Epithelial cell of prostate (primary cell): ENCODE measurements around the gene CELA3B.
"Not testable (repeated sequence)": the region's sequence is repeated elsewhere in the genome, so short reads cannot be mapped to it uniquely, and the experiment has no call there.

ENCODE experiments used
- DNase-seq: peaks from one replicate; pipeline ENCODE4 v3.0.0-alpha.2; 2011; ENCODE audit warnings: low read depth, low spot score
- H3K27ac ChIP-seq: fragments of 450-650 bp; 2 replicates; pipeline ENCODE4 v1.5.1; 2017; ENCODE audit warnings: mild to moderate bottlenecking

Gene CELA3B, protein sequence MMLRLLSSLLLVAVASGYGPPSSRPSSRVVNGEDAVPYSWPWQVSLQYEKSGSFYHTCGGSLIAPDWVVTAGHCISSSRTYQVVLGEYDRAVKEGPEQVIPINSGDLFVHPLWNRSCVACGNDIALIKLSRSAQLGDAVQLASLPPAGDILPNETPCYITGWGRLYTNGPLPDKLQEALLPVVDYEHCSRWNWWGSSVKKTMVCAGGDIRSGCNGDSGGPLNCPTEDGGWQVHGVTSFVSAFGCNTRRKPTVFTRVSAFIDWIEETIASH

DNA sequence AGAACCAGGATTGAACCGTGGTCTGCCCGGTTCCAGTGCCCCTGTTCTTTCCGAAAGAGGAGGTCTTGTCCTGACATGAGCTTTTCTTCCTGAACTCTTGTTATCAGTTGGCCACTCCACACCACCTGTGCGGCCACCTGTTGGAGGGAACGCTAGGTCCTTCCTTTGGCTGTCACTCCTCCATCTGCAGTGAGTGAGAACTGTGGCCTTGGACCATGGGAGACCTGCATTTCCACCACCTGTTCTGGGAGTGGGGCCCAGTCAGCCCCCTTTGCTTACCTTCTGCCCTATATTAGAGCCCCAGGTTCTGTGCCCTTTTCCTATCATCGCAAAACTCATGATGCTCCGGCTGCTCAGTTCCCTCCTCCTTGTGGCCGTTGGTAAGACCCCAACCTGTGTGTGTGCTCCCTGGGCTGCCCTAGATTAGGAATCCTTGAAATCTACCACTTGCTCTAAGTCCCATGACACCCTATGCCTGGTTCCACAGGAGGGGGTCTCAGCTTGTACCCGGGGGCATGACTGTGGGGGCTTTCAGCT lies at the start of gene CELA3B:
CELA3B (plus strand) TSS at position 320 of the 537 bp plus-strand sequence; CDS start at position 338, 18 bp downstream.
- not testable (repeated sequence) for H3K27ac ChIP-seq, DNase-seq

DNA sequence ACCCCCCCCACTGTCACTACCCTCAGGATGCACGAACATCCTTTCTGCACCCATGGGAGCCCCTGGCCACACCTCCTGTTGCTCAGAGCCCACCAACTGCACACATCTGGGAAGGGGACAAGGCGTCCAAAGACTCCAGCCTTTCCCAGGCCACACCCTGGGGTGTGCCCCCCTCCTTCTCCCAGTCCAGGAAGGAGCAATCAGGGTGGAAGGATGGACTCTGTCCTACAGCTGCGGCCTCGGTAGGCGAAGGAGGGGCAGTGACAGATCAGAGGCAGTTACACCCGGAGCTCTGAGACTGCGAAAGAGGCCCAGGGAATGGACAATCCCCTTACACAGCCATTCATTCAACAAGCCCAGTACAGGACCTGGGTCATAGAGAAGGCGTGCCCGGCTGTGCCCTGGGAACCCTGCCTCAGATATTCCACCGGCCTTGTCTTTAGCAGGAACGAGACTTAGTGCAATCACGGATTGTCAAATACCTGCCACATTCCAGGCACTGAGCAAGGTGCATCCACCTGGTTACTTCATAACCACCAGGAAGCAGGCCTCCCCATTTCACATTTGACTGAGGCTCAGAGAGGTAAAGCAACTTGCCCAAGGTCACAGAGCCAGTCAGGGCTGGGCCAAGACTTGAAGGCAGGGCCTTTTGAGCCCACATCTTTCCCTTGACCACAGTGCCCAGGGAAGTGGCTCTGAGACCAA lies 49.1 kb upstream of the CELA3B start:
- no peak for DNase-seq
- no peak overlapping the region for H3K27ac ChIP-seq

DNA sequence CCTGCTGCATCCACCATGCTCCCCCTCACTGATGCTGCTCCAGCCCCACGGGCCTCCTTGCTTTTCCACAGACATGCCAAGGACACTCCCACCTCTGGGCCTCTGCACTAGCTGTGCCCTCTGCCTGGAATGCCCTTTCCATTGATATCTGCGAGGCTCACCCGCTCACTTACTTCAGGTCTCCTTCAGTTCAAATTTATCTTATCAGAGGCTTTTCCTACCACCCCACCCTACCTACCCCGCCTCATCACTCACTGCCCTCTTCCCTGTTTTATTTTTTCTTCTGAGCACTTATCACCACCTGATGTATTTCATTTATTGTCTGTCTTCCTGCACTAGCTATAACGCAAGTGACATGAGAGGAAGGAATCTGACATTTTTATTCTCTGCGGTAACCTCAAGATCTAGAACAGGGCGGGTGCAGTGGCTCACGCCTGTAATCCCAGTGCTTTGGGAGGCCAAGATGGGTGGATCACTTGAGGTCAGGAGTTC lies 46.7 kb upstream of the CELA3B start:
- no peak overlapping the region for H3K27ac ChIP-seq
- no peak for DNase-seq

DNA sequence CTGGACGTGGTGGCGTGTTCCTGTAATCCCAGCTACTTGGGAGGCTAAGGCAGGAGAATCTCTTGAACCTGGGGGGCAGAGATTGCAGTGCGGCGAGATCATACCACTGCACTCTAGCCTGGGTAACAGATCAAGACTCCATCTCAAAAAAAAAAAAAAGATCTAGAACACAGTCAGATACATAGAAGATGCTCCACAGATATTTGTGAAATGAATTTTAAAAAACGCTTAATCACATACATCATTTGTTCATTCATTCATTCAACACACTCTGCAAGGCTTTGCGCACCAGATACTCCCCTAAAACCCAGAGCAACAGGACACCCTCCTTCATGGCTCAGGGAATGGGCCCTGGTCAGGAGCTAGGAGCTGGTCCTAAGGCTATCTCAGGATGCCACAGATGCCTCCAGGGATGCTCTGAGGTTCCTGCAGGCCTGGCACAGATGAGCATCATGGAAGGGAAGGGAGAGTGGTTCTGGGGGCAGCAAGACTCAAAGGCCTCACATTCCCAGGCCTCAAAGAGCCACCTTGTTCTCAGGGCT lies 46.1 kb upstream of the CELA3B start:
- H3K27ac ChIP-seq, result peak overlapping the region; percentile 93
- DNase-seq, result no peak

DNA sequence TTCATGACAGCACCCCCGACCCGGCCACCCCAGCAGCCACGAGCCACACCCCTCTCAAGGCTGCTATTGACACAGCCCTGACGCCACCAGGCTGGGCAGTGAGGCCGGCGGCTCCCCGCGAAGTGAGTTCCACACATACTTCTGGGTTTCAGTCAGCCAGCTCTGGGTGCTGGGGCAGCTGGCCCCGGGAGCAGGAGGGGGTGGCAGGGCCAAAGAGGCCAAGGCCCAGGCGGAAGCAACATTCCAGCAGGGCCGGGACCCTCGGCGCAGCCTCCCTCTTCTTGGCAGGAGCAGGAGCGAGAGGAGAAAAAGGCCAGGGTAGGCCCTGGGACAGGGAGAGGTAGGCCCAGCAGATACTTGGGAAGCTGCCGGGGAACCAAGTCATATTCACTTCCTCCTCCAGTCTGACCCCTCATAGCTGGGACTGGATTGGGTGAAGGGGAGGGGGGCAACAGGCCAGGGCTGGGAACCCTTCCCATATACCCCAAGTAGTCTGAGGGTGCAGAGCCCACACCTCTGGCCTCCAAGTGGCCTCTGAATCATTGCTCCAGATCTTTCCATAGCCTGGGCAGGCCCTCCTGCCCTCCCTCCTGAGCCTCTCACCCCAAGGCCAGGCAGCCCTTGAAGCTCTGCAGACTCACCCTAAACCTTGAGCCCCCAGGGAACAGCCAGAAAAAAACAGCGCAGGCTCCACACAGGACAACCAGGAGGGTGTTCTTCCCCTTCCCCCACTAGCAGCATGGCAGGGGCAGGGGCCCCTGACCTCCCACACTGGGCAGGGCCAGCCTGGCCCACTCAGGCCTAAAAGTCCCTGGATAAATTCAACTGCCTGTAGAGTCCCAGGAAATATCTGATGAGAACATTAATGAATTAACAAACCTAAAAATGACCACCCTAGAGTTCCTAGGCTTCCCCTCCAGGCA lies 45.4 kb upstream of the CELA3B start:
- H3K27ac ChIP-seq, result peak overlapping the region; percentile 93
- no peak for DNase-seq

DNA sequence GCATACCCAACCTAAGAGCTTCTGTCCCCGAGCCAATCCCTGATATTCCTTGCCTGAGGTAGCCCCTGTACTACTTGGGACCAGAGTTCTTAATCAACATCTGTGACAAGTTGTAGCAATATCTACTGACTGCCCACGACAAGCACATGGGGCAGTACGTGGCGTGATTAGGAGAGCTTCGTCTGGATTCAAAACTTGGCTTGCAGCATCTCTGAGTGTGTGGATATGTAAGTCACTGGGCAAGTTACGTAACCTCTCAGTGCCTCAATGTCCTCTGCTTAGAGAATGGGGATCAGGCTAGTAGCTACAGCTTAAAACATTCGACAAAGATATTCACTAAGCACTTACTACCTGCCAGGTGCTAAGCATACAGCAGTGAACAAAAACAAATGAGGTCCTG lies 44.7 kb upstream of the CELA3B start:
- peak overlapping the region; percentile 93 for H3K27ac ChIP-seq
- no peak for DNase-seq

DNA sequence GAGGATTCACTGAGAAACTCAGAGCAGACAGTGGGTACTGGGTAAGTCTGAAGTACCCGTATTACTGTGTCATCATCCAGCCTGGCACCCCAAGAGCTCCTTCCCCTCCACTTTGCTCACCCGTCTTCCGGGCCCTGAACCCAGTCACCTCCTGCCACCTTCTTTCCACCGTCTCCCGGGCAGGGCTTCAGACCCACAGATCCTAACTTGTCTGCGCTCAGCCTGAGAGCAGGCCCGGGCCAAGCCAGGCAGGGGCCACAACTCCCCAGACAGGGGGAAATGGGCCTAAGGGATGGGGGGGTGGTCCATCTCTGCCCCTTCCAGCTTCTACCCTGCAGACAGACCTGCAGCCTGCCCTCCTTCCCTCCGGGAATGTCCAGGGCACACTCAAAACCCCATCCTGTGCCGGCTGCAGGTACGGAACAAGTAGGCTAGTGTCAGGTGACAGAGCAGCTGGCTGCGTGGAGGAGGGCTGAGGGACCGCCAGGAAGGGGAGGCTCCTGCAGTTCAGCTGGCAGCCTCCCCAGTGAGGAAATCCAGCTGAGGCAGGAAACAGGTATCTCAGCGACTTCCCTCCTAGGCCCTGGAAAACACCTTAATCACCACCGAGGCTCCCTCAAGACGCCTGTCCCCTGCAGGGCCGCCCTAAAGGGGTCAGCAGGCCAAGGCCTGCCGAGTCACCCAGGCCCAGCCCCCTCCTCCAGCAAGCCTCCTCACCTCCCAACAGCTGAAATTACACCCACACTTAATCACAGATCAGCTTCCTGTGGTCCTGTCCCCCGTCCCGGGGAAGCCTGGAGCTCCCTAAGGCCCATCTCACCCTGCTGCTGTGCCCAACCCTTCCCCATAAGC lies 43.2 kb upstream of the CELA3B start:
- DNase-seq, result peak; percentile 48
- peak overlapping the region; percentile 93 for H3K27ac ChIP-seq

DNA sequence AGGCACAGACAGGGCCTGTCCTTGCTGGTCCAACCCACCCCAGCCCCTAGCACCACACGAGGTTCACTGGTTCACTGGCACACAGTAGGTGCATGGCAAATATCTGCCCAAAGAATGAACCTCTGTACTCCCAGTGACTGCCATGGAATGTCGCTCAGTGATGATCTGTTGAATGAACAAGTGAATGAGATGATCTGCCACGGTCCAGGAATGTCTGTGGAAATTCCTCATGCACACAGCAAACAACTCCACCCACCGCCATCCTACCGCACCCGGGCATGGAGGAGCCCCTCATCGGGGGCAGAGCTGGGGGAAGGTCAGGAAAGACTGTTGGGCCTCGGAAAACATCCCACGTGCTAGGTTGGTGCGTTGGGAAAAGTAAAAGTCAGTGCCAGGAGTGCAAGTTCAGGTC lies 41.4 kb upstream of the CELA3B start:
- DNase-seq, result no peak
- peak overlapping the region; percentile 93 for H3K27ac ChIP-seq

DNA sequence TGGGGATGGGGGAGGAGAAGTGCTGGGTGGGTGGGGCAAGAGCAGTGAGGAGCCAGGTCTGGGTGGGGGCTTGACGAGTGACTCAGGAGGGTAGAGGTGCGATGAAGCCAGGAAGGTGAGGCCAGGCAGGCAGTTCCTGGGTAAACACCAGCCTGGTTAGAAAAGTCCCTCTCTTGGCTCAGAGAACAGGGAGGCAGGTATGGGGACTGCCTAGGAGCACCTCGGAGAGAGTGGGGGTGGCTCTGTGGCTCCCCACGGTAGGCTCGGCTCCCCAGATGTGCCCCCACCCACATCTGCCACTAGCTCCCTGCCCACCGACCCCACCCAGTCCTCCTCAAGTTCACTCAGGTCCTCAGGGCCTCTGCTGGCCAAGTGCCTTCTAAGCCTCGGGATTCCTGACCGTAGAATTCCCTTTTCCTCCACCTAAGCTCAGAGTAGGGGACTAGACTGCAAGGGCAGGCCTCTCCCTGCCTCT lies 40.9 kb upstream of the CELA3B start:
- H3K27ac ChIP-seq, result peak overlapping the region; percentile 93
- peak; percentile 24 for DNase-seq

DNA sequence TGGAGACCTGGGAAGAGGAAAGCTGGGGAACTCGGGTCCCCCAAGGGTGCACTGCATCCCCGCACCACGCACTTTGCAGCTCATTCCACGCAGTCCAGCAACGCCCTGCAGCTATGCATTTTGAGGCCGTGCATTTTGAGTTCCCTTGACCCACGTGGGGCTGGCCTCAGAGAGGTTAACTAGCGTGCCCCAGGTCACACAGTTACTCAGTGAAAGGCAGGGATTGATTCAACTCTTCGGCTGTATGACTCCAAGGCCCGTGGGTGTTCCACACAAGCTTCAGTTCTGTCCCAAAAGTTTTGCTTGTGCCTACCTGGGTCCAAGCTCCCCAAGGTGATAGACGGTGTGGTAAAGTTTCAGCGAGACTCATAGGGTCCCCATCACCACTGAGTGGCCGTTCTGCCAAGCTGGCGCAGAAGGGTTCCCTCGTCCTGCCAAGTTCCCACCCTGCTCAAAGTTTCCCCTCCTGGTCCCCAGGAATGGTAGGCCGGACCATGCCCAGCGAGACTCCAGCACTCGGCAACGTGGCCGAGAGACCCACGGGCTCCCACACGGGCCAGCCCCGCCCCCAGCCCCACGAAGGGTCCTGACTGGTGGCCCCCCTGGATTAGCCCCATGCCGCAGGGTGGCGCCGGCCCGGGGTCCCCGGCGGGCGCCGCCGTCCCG lies 40.3 kb upstream of the CELA3B start:
- peak overlapping the region; percentile 93 for H3K27ac ChIP-seq
- DNase-seq, result no peak

DNA sequence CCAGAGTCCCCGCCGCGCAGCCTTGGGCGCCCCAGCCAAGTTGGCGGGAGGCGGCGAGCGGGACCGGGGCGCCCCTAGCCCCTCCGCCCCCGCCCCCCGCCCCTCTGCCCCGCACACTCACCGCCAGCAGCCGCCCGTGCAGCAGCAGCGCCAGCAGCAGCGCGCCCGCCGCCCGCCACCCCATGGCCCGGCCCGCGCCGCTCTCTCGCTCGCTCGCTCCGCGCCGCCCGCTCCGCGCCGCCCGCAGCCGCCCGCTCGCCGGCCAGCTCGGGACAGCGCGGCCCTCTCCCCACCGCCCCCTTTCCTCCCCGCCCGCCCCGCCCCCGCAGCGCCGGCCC lies 39.8 kb upstream of the CELA3B start, which contains the start of gene HSPG2:
HSPG2 (minus strand) TSS at position 277 of the 338 bp plus-strand sequence; CDS start at position 184, 93 bp downstream.
- DNase-seq, result no peak
- peak within 1 kb of the TSS; percentile 93 for H3K27ac ChIP-seq

DNA sequence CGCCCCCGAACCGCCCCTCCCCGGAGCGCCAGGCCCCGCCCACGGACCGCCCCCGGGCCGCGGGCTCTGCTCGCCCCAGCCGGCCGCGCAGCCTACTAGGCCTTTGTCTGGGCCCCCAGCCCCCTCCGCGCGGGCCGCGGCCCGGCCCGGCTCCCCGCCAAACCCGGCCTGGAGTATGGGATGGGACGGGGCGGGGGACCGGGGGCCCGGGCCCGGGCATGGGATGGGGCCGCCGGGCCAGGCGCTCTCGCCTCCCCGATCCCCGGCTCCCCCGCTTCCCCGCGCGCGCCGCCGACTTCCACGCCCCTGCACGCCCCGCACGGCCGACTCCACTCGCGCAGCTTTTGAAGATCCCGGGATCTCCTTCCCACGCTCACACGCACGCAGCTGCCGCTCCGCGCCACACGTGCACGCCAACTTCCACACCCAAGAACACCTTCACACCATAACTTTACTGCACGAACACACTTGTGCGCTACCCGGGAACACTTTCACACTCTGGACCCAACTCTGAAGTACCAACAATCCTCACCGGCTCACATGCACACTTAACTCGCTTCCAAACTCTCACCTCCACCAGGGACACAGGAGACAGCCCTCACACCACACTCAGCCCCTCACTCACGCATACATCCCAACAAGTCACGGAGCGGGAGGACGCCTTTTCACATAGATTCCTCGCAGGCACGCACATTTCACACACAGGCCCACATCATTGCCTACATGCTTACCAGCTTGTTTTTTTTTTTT lies 39.3 kb upstream of the CELA3B start:
- H3K27ac ChIP-seq, result peak overlapping the region; percentile 93
- no peak for DNase-seq

DNA sequence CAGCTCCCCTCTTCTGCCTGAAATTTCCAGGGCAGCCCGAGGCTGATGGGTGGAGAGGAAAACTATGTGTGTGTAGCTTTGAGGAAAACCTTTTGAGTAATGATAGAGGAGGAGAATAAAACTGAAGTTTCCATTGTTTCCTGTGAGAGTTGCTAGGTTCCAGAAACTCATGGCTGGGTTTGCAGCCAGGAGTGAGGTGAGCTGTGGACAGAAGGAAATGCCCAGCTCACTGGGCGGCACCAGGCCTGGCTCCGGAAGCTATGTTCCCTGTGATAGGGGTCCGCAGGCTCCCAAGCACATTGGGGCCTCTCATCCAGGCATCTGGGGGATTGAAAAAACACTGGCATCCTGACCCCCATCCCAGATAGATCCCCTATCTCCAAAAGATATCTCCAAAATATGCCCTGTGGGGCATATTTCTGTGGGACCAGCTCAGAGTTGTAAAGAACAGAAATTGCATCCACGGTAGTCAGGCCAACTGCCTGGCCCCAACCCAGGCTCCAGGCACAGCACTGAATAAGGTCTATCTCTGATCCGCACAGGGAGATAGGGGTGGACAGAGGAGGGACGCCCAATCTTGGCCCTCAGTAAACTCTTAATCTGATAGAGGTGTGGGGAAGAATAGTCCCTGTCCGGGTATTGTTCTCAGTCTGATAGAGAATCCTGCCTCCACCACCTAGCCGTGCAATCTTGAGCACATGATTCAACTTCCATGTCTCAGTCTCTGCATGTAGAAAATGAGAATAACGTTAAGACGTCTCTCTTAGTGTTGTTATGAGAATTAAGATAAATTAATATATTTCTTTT lies 37.9 kb upstream of the CELA3B start:
- peak overlapping the region; percentile 63 for H3K27ac ChIP-seq
- no peak for DNase-seq

DNA sequence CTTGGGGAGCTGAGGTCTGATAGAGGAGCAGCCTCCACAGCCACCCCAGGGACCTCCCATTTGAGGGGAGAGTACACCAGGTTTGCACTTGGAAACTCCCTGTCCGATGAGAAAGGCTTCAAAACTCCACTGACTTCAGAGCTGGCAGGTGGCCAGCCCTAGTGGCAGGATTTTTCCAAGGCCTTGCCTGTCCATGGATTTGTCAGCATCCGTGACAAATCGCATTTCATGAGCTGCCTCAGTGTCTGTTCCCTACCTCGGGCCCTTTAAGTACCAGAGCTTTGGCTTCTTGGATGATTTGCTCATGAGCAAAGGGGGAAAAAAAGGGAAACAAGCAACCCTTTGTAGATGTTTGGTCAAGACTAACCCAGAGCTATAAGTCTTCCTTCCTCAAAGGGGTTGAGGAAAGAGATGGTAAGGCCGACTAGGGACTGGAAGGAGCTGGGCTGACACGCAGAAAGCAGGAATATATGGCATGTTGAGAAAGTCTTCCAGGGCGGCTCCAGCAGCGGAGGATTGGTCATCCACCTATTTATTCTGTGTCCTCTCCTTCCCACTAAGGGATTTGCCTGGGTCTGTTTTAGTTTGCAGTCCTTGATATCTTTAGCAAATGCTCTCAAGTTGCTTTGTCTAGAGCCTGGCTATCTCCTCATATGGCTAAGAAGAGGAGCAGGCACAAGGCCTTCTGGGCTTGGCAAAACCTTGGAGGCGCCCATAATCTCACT lies 37.0 kb upstream of the CELA3B start:
- peak overlapping the region; percentile 63 for H3K27ac ChIP-seq
- DNase-seq, result peak; percentile 79

DNA sequence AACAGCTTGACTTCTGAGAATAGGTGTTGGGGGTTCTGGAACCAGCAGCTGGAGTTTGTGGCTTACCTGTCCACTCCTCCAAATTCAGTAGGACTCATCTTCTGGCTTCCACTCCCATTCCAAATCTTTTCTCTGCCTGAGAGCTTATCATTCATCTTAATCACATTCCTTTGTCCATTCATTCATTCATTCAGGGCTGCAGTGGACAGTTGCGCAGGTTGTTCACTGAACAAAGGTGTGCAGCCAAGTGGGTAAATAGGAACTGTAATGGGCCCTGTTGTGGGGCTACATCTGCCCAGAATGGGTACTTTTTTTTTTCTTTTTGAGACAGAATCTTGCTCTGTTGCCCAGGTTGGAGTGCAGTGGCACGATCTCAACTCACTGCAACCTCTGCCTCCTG lies 36.3 kb upstream of the CELA3B start:
- peak overlapping the region; percentile 63 for H3K27ac ChIP-seq
- no peak for DNase-seq

DNA sequence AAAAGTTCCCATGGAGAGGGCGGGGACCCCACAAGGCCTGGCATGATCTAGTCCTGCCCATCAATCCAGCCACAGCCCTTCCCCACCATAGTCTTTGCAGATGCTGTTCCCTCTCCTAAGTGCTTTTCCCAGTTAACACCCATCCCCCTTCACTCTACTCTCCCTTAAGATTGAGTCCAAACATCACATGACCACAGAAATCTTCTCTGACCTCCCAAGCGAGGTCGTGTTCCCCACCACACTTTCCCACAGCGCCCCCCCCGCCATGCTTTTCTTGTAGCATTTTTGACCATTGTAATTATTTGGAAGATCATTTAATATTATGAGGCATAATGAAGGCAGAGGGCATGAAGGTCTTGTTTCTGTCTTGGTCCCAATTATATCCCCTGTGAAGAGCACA lies 35.5 kb upstream of the CELA3B start:
- DNase-seq, result no peak
- no peak overlapping the region for H3K27ac ChIP-seq
